ENCODE data around the gene SORD.
"Not testable (repeated sequence)": the region's sequence is repeated elsewhere in the genome, so short reads cannot be mapped to it uniquely, and the experiment has no call there.

SORD gene

GRCh38 chr15:45100884-45101625 is 78.1 kb downstream of the SORD start:
- DNase-seq: no peak

- no peak for DNase-seq
These were observed 78.8 kb downstream of the SORD start for GRCh38 chr15:45101749-45102148.

- DNase-seq: no peak
These were observed 79.2 kb downstream of the SORD start for GRCh38 chr15:45102226-45102625.

GRCh38 chr15:45104170-45104569 is 81.2 kb downstream of the SORD start:
- not testable (repeated sequence) for DNase-seq

- no peak for DNase-seq
These were observed 82.6 kb downstream of the SORD start for GRCh38 chr15:45105586-45105985.

- DNase-seq: no peak
These were observed 83.2 kb downstream of the SORD start for GRCh38 chr15:45106002-45106790.

GRCh38 chr15:45107941-45108630 is 85.1 kb downstream of the SORD start:
- DNase-seq: no peak

GRCh38 chr15:45110256-45110820 is 87.3 kb downstream of the SORD start:
- no peak for DNase-seq

- DNase-seq: no peak
These were observed 88.6 kb downstream of the SORD start for GRCh38 chr15:45111390-45112142.

GRCh38 chr15:45112143-45112590 is 89.2 kb downstream of the SORD start:
- DNase-seq: no peak

- no peak for DNase-seq
These were observed 89.8 kb downstream of the SORD start for GRCh38 chr15:45112591-45113379.

GRCh38 chr15:45113380-45113990 is 90.5 kb downstream of the SORD start:
- no peak for DNase-seq

- DNase-seq: no peak
These were observed 91.2 kb downstream of the SORD start, which contains the start of the genes DUOX2 and DUOXA2 for GRCh38 chr15:45114076-45114750. Gene DUOX2, minus strand, starts transcription at chr15:45114172. Its CDS starts 761 bp downstream, at chr15:45113411. Gene DUOXA2, plus strand, starts transcription at chr15:45114326. Its CDS starts 280 bp downstream, at chr15:45114606.

- no peak for DNase-seq
These were observed 91.7 kb downstream of the SORD start for GRCh38 chr15:45114751-45115085.

GRCh38 chr15:45115312-45115820 is 92.4 kb downstream of the SORD start:
- no peak for DNase-seq

- no peak for DNase-seq
These were observed 93.0 kb downstream of the SORD start for GRCh38 chr15:45116006-45116481.

- DNase-seq: no peak
These were observed 93.7 kb downstream of the SORD start for GRCh38 chr15:45116482-45117307.

GRCh38 chr15:45117308-45118130 is 94.5 kb downstream of the SORD start:
- no peak for DNase-seq
